Kidney (tissue), 14 donors: ENCODE data around the gene GPC6. TPM values are rescaled to one million over a fixed set of nuclear protein-coding genes. Genes with fewer than 3 reads are reported as not detected.

Experiments used
- DNase-seq, 5 donors: peaks; one replicate each; pipeline ENCODE4 v3.0.0-alpha.2; 2013 to 2020
- FAIRE-seq: peaks from 2 replicates; lab custom pipeline; 2012; peaks lifted over from hg19 to GRCh38; lab: Jason Lieb, UNC
- H3K27ac ChIP-seq, 2 donors: one replicate each; pipeline ENCODE4 v1.7.0; 2013; ENCODE audit warnings: low read depth in 2 of 2, low read length in 2 of 2, inconsistent platforms in 1 of 2
- H3K27me3 ChIP-seq: one replicate; pipeline ENCODE4 v1.7.1; 2013; ENCODE audit warnings: low read length, inconsistent platforms; ENCODE audit not compliant: control insufficient read depth, insufficient read depth
- H3K36me3 ChIP-seq, 3 donors: one replicate each; pipeline versions ENCODE4 v1.7.0 to v1.7.1; 2013; ENCODE audit warnings: low read length in 3 of 3, control low read depth in 1 of 3, inconsistent platforms in 1 of 3; ENCODE audit not compliant: insufficient read depth in 3 of 3, control insufficient read depth in 2 of 3
- H3K4me1 ChIP-seq, 3 donors: one replicate each; pipeline versions ENCODE4 v1.7.0 to v1.7.1; 2013; ENCODE audit warnings: low read length in 3 of 3, inconsistent platforms in 1 of 3, low read depth in 1 of 3; ENCODE audit not compliant: control insufficient read depth in 2 of 3, insufficient read depth in 2 of 3
- H3K4me3 ChIP-seq, 3 donors: one replicate each; pipeline versions ENCODE4 v1.7.0 to v1.8.1; 2013; ENCODE audit warnings: low read length in 3 of 3, control low read depth in 1 of 3, inconsistent platforms in 1 of 3
- H3K9ac ChIP-seq, 3 donors: one replicate each; pipeline versions ENCODE4 v1.7.0 to v1.7.1; 2013; ENCODE audit warnings: low read length in 3 of 3, control low read depth in 1 of 3, inconsistent platforms in 1 of 3
- H3K9me3 ChIP-seq, 3 donors: one replicate each; pipeline versions ENCODE4 v1.7.0 to v1.7.1; 2013; ENCODE audit warnings: low read length in 3 of 3, control low read depth in 1 of 3, inconsistent platforms in 1 of 3; ENCODE audit not compliant: control insufficient read depth in 2 of 3, insufficient read depth in 1 of 3
- CTCF ChIP-seq: IDR thresholded peaks from 3 replicates; pipeline ENCODE4 v1.5.1; 2012; ENCODE audit warnings: mild to moderate bottlenecking, moderate library complexity, borderline replicate concordance; ENCODE audit not compliant: insufficient read depth; ENCODE audit errors: extremely low read depth
- intact Hi-C: fragments of 100-400 bp; cut with DNase I; formaldehyde crosslinking; loops from one replicate; pipeline ENCODE4 v1.11.1; 2022
- polyA plus RNA-seq: library from polyadenylated mRNA; stranded (reverse); fragments of 350-450 nt; fragmentation: Illumina TruSeq; extraction: RNeasy Lipid Tissue Mini Kit (QIAGEN cat#74804); gene quantifications from one replicate; pipeline ENCODE4 v1.2.3, GENCODE V29; 2014; ENCODE audit warnings: low read depth, low replicate concordance; ENCODE audit not compliant: insufficient read depth
- total RNA-seq: library from RNA; stranded (reverse); fragmentation: NEBNext Ultra II Directional; extraction: Animal tissue kit (Norgen Biotek cat#: 25700); gene quantifications from one replicate; pipeline ENCODE4 v1.2.1, GENCODE V29; 2021
- donor health status: control.
- donor health status: control.
- donor health status: control.
- donor health status: control.
- donor health status: control.
- donor health status: DM: yes; HTN: yes; CAD: no.
- donor health status: Normal renal cell carcinoma (clear cell type).

The GPC6 gene
- total and polyA plus RNA-seq, 2 donors from 2014 or later, result 6.2 to 15.5 TPM

- no peaks in the 10 kb centered on the region for H3K36me3 ChIP-seq
- H3K4me3 ChIP-seq, result no peak overlapping the region
- no peak overlapping the region for H3K27ac ChIP-seq
- DNase-seq (no peak), FAIRE-seq (no peak)
- TF ChIP-seq CTCF, result no peak
- H3K9me3 ChIP-seq, result no peaks in the 10 kb centered on the region
- H3K4me1 ChIP-seq, result no peaks in the 10 kb centered on the region
- no peak overlapping the region for H3K9ac ChIP-seq
- intact Hi-C loops, result no loop called here
- H3K27me3 ChIP-seq, result no peaks in the 10 kb centered on the region
Measured at GRCh38 chr13:94414708-94415107, 1188.1 kb downstream of the GPC6 start.

- no peaks in the 10 kb centered on the region for H3K36me3 ChIP-seq
- H3K9ac ChIP-seq, result no peak overlapping the region
- no peaks in the 10 kb centered on the region for H3K27me3 ChIP-seq
- H3K4me1 ChIP-seq, result no peaks in the 10 kb centered on the region
- TF ChIP-seq CTCF, result no peak
- no peaks in the 10 kb centered on the region for H3K9me3 ChIP-seq
- H3K4me3 ChIP-seq, result no peak overlapping the region
- no peak overlapping the region for H3K27ac ChIP-seq
- DNase-seq (no peak), FAIRE-seq (no peak)
- intact Hi-C loops, result no loop called here
Measured at GRCh38 chr13:94415500-94416237, 1189.1 kb downstream of the GPC6 start.

- Histone ChIP-seq H3K9me3 (no peaks in the 10 kb centered on the region), H3K4me1 (no peaks in the 10 kb centered on the region), H3K27ac (no peak overlapping the region), H3K9ac (no peak overlapping the region), H3K27me3 (no peaks in the 10 kb centered on the region), H3K4me3 (no peak overlapping the region), H3K36me3 (no peaks in the 10 kb centered on the region)
- DNase-seq (peak in 3 of 5 donors; percentile 26 to 42 (median 26)), FAIRE-seq (no peak)
- TF ChIP-seq CTCF, result peak; percentile 31
- intact Hi-C loops, result no loop called here
Measured at GRCh38 chr13:94416454-94417080, 1190.0 kb downstream of the GPC6 start.
